ENCODE results near the gene ZNF684.
"Not testable (repeated sequence)": the region's sequence is repeated elsewhere in the genome, so short reads cannot be mapped to it uniquely, and the experiment has no call there.

ZNF684 gene

GRCh38 chr1:40531381-40532061, at the start of gene ZNF684:
Gene ZNF684 (plus strand): TSS chr1:40531637. CDS start chr1:40533167, 1,530 bp downstream.
- peak; percentile 96 for DNase-seq

GRCh38 chr1:40495315-40495903, 36.0 kb upstream of the ZNF684 start:
- no peak for DNase-seq

GRCh38 chr1:40502651-40503050, 28.8 kb upstream of the ZNF684 start:
- DNase-seq = not testable (repeated sequence)

- DNase-seq = no peak
These were observed 23.5 kb upstream of the ZNF684 start for GRCh38 chr1:40507973-40508372.

GRCh38 chr1:40508375-40509341, 22.8 kb upstream of the ZNF684 start, which contains the start of gene EXO5:
Gene EXO5 (plus strand): TSS chr1:40508767. CDS start chr1:40514545, 5,778 bp downstream.
- DNase-seq = peak; percentile 74

GRCh38 chr1:40519517-40519916, 11.9 kb upstream of the ZNF684 start:
- no peak for DNase-seq

GRCh38 chr1:40530735-40531380, 579 bp upstream of the ZNF684 start:
- DNase-seq = peak; percentile 36

GRCh38 chr1:40532062-40532389, 589 bp downstream of the ZNF684 start:
- DNase-seq = no peak

GRCh38 chr1:40532844-40533424, 1.5 kb downstream of the ZNF684 start:
- DNase-seq = peak; percentile 58

- no peak for DNase-seq
These were observed 3.2 kb downstream of the ZNF684 start for GRCh38 chr1:40534589-40534988.

- DNase-seq = no peak
These were observed 4.3 kb downstream of the ZNF684 start for GRCh38 chr1:40535732-40536131.

GRCh38 chr1:40539338-40539737, 7.9 kb downstream of the ZNF684 start:
- no peak for DNase-seq

GRCh38 chr1:40546957-40547356, 15.5 kb downstream of the ZNF684 start:
- no peak for DNase-seq

- DNase-seq = no peak
These were observed 21.6 kb downstream of the ZNF684 start for GRCh38 chr1:40553017-40553416.

GRCh38 chr1:40554807-40555206, 23.4 kb downstream of the ZNF684 start:
- not testable (repeated sequence) for DNase-seq

- DNase-seq = no peak
These were observed 24.7 kb downstream of the ZNF684 start for GRCh38 chr1:40556121-40556520.

GRCh38 chr1:40558241-40558640, 26.8 kb downstream of the ZNF684 start:
- not testable (repeated sequence) for DNase-seq

- DNase-seq = no peak
These were observed 30.7 kb downstream of the ZNF684 start for GRCh38 chr1:40562185-40562584.

GRCh38 chr1:40563266-40563665, 31.8 kb downstream of the ZNF684 start:
- no peak for DNase-seq

- no peak for DNase-seq
These were observed 33.1 kb downstream of the ZNF684 start for GRCh38 chr1:40564506-40564905.

- no peak for DNase-seq
These were observed 33.5 kb downstream of the ZNF684 start for GRCh38 chr1:40564913-40565312.

- DNase-seq = no peak
These were observed 36.4 kb downstream of the ZNF684 start for GRCh38 chr1:40567825-40568224.

GRCh38 chr1:40574805-40575204, 43.4 kb downstream of the ZNF684 start:
- not testable (repeated sequence) for DNase-seq
